DOHH2 (cell line): Measurements from ENCODE around the gene NRXN3.
"Not testable (repeated sequence)": the region's sequence is repeated elsewhere in the genome, so short reads cannot be mapped to it uniquely, and the experiment has no call there.

ENCODE experiments used
- H3F3A ChIP-seq: fragments of 200-600 bp; sonication (generic), shearing (Covaris generic); 2 replicates; pipeline ENCODE4 v1.6.0; 2016; ENCODE audit warnings: antibody characterized with exemption, mild to moderate bottlenecking; ENCODE audit not compliant: control insufficient read depth, insufficient read depth
- H3K27ac ChIP-seq: fragments of 200-600 bp; sonication (generic); 2 replicates; pipeline ENCODE4 v1.5.1; 2014; ENCODE audit warnings: low read depth, mild to moderate bottlenecking, low read length, moderate library complexity
- H3K27me3 ChIP-seq: fragments of 200-600 bp; sonication (generic); 2 replicates; pipeline ENCODE4 v1.6.1; 2014; ENCODE audit warnings: mild to moderate bottlenecking, low read length, mixed read lengths; ENCODE audit not compliant: control insufficient read depth
- H3K36me3 ChIP-seq: fragments of 200-600 bp; sonication (generic); 2 replicates; pipeline ENCODE4 v1.6.1; 2014; ENCODE audit warnings: mild to moderate bottlenecking, low read length, moderate library complexity, mixed read lengths; ENCODE audit not compliant: control insufficient read depth
- H3K4me1 ChIP-seq: fragments of 200-600 bp; sonication (generic); 2 replicates; pipeline ENCODE4 v1.6.1; 2014; ENCODE audit warnings: mild to moderate bottlenecking, low read length, mixed read lengths; ENCODE audit not compliant: control insufficient read depth
- H3K4me2 ChIP-seq: fragments of 200-600 bp; sonication (generic); 2 replicates; pipeline ENCODE4 v1.6.0; 2014; ENCODE audit warnings: mild to moderate bottlenecking, low read length, moderate library complexity
- H3K4me3 ChIP-seq: fragments of 200-600 bp; sonication (generic); 2 replicates; pipeline ENCODE4 v1.5.1; 2014; ENCODE audit warnings: mild to moderate bottlenecking, low read length, mixed read lengths
- H3K79me2 ChIP-seq: fragments of 200-600 bp; sonication (generic); 2 replicates; pipeline ENCODE4 v1.6.1; 2014; ENCODE audit warnings: mild to moderate bottlenecking, low read length, mixed read lengths; ENCODE audit not compliant: control insufficient read depth
- H3K9me2 ChIP-seq: fragments of 200-600 bp; sonication (generic); replicated peaks from 2 replicates; pipeline ENCODE4 v1.6.1; 2014; ENCODE audit warnings: mild to moderate bottlenecking, low read length, mixed read lengths; ENCODE audit not compliant: control insufficient read depth
- H3K9me3 ChIP-seq: fragments of 200-600 bp; sonication (generic); 2 replicates; pipeline ENCODE4 v1.6.1; 2014; ENCODE audit warnings: antibody characterized with exemption, low read length, mixed read lengths; ENCODE audit not compliant: control insufficient read depth, insufficient read depth
- H4K20me1 ChIP-seq: fragments of 200-600 bp; sonication (generic); 2 replicates; pipeline ENCODE4 v1.6.0; 2014; ENCODE audit warnings: low read depth, mild to moderate bottlenecking, antibody characterized with exemption, low read length, moderate library complexity; ENCODE audit not compliant: control insufficient read depth, insufficient read depth
- EZH2phosphoT487 ChIP-seq: fragments of 200-600 bp; sonication (generic); IDR thresholded peaks from 2 replicates; pipeline ENCODE4 v1.6.1; 2017; ENCODE audit warnings: borderline replicate concordance, mild to moderate bottlenecking, antibody characterized with exemption, low read length, moderate library complexity, mixed read lengths
- TF ChIP-seq, protein P1 (sequence below): fragments of 200-600 bp; sonication (generic); IDR thresholded peaks from one replicate; pipeline ENCODE4 v1.5.1; 2014; ENCODE audit warnings: antibody characterized with exemption, mild to moderate bottlenecking, low read depth, low read length; ENCODE audit not compliant: poor library complexity, severe bottlenecking

NRXN3 gene

DNA sequence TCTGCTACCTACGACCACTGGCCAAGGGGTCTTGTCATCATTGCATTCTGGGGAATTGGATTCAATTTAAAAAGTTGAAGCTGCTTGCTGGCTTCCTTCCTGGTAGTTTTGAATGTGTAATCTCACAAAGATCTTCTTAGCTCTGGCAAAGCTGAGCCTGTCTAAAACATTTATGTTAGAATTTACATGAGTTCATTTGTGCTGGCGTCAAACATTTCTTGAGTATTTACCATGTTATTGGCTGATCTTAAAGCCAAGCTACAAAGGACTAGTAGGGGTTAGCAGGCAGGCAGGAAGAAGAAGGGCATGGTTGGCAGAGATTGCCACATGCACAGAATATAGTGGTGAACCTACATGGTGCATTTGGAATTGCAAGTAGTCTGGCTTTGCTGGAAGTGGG, 1596.3 kb downstream of the NRXN3 start:
- no peak overlapping the region for H3K4me2 ChIP-seq
- TF ChIP-seq, protein P1, sequence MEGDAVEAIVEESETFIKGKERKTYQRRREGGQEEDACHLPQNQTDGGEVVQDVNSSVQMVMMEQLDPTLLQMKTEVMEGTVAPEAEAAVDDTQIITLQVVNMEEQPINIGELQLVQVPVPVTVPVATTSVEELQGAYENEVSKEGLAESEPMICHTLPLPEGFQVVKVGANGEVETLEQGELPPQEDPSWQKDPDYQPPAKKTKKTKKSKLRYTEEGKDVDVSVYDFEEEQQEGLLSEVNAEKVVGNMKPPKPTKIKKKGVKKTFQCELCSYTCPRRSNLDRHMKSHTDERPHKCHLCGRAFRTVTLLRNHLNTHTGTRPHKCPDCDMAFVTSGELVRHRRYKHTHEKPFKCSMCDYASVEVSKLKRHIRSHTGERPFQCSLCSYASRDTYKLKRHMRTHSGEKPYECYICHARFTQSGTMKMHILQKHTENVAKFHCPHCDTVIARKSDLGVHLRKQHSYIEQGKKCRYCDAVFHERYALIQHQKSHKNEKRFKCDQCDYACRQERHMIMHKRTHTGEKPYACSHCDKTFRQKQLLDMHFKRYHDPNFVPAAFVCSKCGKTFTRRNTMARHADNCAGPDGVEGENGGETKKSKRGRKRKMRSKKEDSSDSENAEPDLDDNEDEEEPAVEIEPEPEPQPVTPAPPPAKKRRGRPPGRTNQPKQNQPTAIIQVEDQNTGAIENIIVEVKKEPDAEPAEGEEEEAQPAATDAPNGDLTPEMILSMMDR = no peak
- TF ChIP-seq EZH2phosphoT487 = no peak
- no peaks in the 10 kb centered on the region for H3K36me3 ChIP-seq
- 0 out of 2 replicates have a peak, but pooled peaks cover 2% of the 10 kb centered on the region for H3K9me3 ChIP-seq
- no peaks in the 10 kb centered on the region for H3K4me1 ChIP-seq
- H3K27ac ChIP-seq = no peak overlapping the region
- no peaks in the 10 kb centered on the region for H3K27me3 ChIP-seq
- no peaks in the 10 kb centered on the region for H3K79me2 ChIP-seq
- H4K20me1 ChIP-seq = no peaks in the 10 kb centered on the region
- H3K9me2 ChIP-seq = no peaks in the 10 kb centered on the region
- H3F3A ChIP-seq = no peaks in the 10 kb centered on the region
- no peak overlapping the region for H3K4me3 ChIP-seq

GRCh38 chr14:79767251-79767650, 1597.1 kb downstream of the NRXN3 start:
- TF ChIP-seq EZH2phosphoT487 = no peak
- TF ChIP-seq, protein P1 = no peak
- Histone ChIP-seq H3K36me3 (no peaks in the 10 kb centered on the region), H3K9me3 (0 out of 2 replicates have a peak, but pooled peaks cover 2% of the 10 kb centered on the region), H3K4me2 (no peak overlapping the region), H3F3A (no peaks in the 10 kb centered on the region), H3K4me1 (no peaks in the 10 kb centered on the region), H4K20me1 (no peaks in the 10 kb centered on the region), H3K27me3 (no peaks in the 10 kb centered on the region), H3K79me2 (no peaks in the 10 kb centered on the region), H3K4me3 (no peak overlapping the region), H3K9me2 (no peaks in the 10 kb centered on the region), H3K27ac (no peak overlapping the region)

GRCh38 chr14:79767721-79768120, 1597.5 kb downstream of the NRXN3 start:
- H3K9me3 ChIP-seq, H3K27ac ChIP-seq, H3K27me3 ChIP-seq, H3K36me3 ChIP-seq, H3K4me3 ChIP-seq, H3K4me2 ChIP-seq, H4K20me1 ChIP-seq, H3K79me2 ChIP-seq, H3K4me1 ChIP-seq, H3K9me2 ChIP-seq, H3F3A ChIP-seq: not testable (repeated sequence)

- Histone ChIP-seq H3K4me2 (no peak overlapping the region), H3K36me3 (no peaks in the 10 kb centered on the region), H3F3A (no peaks in the 10 kb centered on the region), H3K9me3 (no peaks in the 10 kb centered on the region), H3K9me2 (no peaks in the 10 kb centered on the region), H3K4me3 (no peak overlapping the region), H3K27ac (no peak overlapping the region), H3K4me1 (no peaks in the 10 kb centered on the region), H4K20me1 (no peaks in the 10 kb centered on the region), H3K79me2 (no peaks in the 10 kb centered on the region), H3K27me3 (no peaks in the 10 kb centered on the region)
- no peak for TF ChIP-seq EZH2phosphoT487
- TF ChIP-seq, protein P1 = no peak
These were observed 1611.7 kb downstream of the NRXN3 start for GRCh38 chr14:79781882-79782281.
